Gastroesophageal sphincter (tissue), 3 donors: Measurements from ENCODE around the gene HEY2.

ENCODE experiments used
- CTCF ChIP-seq, 4 experiments: fragments of 200-600 bp in 2 of 4; fragments of 450-650 bp in 2 of 4; sonication (generic) in 1 of 4; IDR thresholded peaks; one replicate each; pipeline ENCODE4 v1.5.1; 2017 to 2019; ENCODE audit warnings: antibody characterized with exemption in 4 of 4, mild to moderate bottlenecking in 2 of 4, moderate library complexity in 2 of 4
- EP300 ChIP-seq: sonication (generic); formaldehyde crosslinking; IDR thresholded peaks from one replicate; pipeline ENCODE4 v1.6.1; 2017; ENCODE audit warnings: antibody characterized with exemption, mild to moderate bottlenecking
- POLR2AphosphoS5 ChIP-seq: sonication (generic); formaldehyde crosslinking; IDR thresholded peaks from one replicate; pipeline ENCODE4 v1.6.1; 2017; ENCODE audit warnings: antibody characterized with exemption

DNA sequence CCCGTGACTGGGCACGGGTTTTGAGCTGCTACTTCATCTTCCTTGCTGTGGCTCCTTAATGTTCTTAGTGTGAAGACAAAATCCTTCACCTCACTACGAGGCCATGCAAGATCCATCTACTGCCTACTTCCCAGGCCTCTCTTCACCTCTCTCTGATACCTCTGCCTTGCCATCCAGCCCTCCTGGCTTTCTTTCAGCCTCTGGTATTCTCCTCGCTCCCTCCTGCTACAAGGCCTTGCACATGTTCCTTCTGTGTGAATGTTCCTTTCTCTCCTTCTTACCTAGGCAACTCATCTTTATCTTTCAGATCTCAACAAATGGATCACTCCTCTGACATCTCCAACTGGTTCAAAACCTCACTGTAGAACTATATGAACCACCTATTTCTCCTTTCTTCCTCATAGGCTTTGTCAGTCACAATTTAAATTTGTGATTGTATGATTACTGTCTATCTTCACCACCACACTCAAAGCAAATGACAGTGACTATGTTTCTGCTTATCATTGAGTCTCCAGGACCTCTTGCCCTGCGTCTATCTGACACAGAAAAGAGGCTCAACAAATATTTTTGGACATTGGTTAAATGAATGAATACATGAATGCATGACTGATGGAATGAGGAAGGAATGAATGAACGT lies 19.8 kb downstream of the HEY2 start:
- TF ChIP-seq POLR2AphosphoS5, result no peak
- TF ChIP-seq CTCF (IDR thresholded peaks at IDR 0.05), result no peak
- TF ChIP-seq EP300, result no peak
